AG10803 (cell line): ENCODE measurements around the gene APBB2.

Experiments
- DNase-seq: peaks from one replicate; pipeline ENCODE4 v3.0.0; 2010; ENCODE audit warnings: low read depth
- H3K4me3 ChIP-seq: 2 replicates; pipeline ENCODE4 v1.5.1; 2011; ENCODE audit warnings: mild to moderate bottlenecking, low read length, control low read depth
- CTCF ChIP-seq: conservative IDR thresholded peaks from 2 replicates; pipeline ENCODE4 v1.5.1; 2011; ENCODE audit warnings: mild to moderate bottlenecking, low read length, control low read depth, inconsistent platforms

APBB2 gene

GRCh38 chr4:40918330-40918729 is 296.0 kb downstream of the APBB2 start:
- DNase-seq: peak; percentile 92
- H3K4me3 ChIP-seq: no peak overlapping the region
- peak; percentile 11; the same call in 1 of the 2 replicates for TF ChIP-seq CTCF

GRCh38 chr4:40916880-40917279 is 297.5 kb downstream of the APBB2 start:
- H3K4me3 ChIP-seq: no peak overlapping the region
- TF ChIP-seq CTCF: peak; percentile 49
- DNase-seq: peak; percentile 22

GRCh38 chr4:40916218-40916555 is 298.2 kb downstream of the APBB2 start:
- no peak overlapping the region; the same call in 1 of the 2 replicates for H3K4me3 ChIP-seq
- TF ChIP-seq CTCF: no peak
- DNase-seq: peak; percentile 87

- H3K4me3 ChIP-seq: no peak overlapping the region
- peak; percentile 46 for DNase-seq
- TF ChIP-seq CTCF: no peak
Measured at GRCh38 chr4:40915318-40916217, 298.8 kb downstream of the APBB2 start.

- peak; percentile 8; the same call in 1 of the 2 replicates for TF ChIP-seq CTCF
- H3K4me3 ChIP-seq: no peak overlapping the region
- DNase-seq: peak; percentile 65
Measured at GRCh38 chr4:40912460-40913184, 301.7 kb downstream of the APBB2 start.

- TF ChIP-seq CTCF: no peak
- DNase-seq: no peak
Measured at GRCh38 chr4:40910706-40911105, 303.6 kb downstream of the APBB2 start.

More at GRCh38 chr4:40910706-40911105, 303.6 kb downstream of the APBB2 start:
- no peak overlapping the region for H3K4me3 ChIP-seq
